Mucosa of descending colon (tissue), 3 donors: ENCODE data around the gene PCYT1A. TPM values are rescaled to one million over a fixed set of nuclear protein-coding genes. Genes with fewer than 3 reads are reported as not detected.
"Not testable (repeated sequence)": the region's sequence is repeated elsewhere in the genome, so short reads cannot be mapped to it uniquely, and the experiment has no call there.

Experiments used
- ATAC-seq: fragments of 200-7000 bp; cut with Tn5 transposase; one replicate; pipeline ENCODE4 v1.9.1; 2020; ENCODE audit warnings: mild to moderate bottlenecking, moderate library complexity
- DNase-seq, 3 donors: peaks; one replicate each; pipeline ENCODE4 v3.0.0-alpha.2; 2020
- H3K36me3 ChIP-seq: fragments of 200-600 bp; one replicate; pipeline ENCODE4 v1.8.0; 2021; ENCODE audit warnings: low read depth, mild to moderate bottlenecking
- H3K4me1 ChIP-seq: fragments of 200-600 bp; one replicate; pipeline ENCODE4 v1.8.0; 2021; ENCODE audit warnings: low read depth, mild to moderate bottlenecking
- H3K4me3 ChIP-seq: fragments of 200-600 bp; one replicate; pipeline ENCODE4 v1.8.0; 2021; ENCODE audit warnings: mild to moderate bottlenecking
- H3K9me3 ChIP-seq: fragments of 200-600 bp; one replicate; pipeline ENCODE4 v1.8.0; 2021; ENCODE audit warnings: mild to moderate bottlenecking
- intact Hi-C, 2 donors: fragments of 100-400 bp; cut with DNase I in 1 of 2; cut with micrococcal nuclease in 1 of 2; formaldehyde crosslinking; loops; one replicate each; pipeline versions ENCODE4 v1.11.0 to v1.11.1; 2022; cut with DNase I, micrococcal nuclease
- total RNA-seq, 3 donors: library from RNA; stranded (reverse); fragmentation: NEBNext Ultra II Directional in 2 of 3; extraction: Animal tissue kit (Norgen Biotek cat#: 25700) in 2 of 3; gene quantifications; one replicate each; pipeline versions ENCODE4 v1.2.1 to v1.2.4, GENCODE V29; 2021 to 2023
- TF ChIP-seq, protein P1 (sequence below): fragments of 200-600 bp; IDR thresholded peaks from one replicate; pipeline ENCODE4 v1.8.0; 2022; ENCODE audit warnings: antibody characterized with exemption, mild to moderate bottlenecking
- donor health status: DM: no; HTN: no; CAD: no; lungs with moderate emphysema.
- donor health status: DM: no; HTN: no; CAD: no.
- donor health status: DM: no; HTN: yes; CAD: no.

PCYT1A gene
- total RNA-seq, 3 donors from 2014 or later: 60.2 to 65.2 (median 60.4) TPM

DNA sequence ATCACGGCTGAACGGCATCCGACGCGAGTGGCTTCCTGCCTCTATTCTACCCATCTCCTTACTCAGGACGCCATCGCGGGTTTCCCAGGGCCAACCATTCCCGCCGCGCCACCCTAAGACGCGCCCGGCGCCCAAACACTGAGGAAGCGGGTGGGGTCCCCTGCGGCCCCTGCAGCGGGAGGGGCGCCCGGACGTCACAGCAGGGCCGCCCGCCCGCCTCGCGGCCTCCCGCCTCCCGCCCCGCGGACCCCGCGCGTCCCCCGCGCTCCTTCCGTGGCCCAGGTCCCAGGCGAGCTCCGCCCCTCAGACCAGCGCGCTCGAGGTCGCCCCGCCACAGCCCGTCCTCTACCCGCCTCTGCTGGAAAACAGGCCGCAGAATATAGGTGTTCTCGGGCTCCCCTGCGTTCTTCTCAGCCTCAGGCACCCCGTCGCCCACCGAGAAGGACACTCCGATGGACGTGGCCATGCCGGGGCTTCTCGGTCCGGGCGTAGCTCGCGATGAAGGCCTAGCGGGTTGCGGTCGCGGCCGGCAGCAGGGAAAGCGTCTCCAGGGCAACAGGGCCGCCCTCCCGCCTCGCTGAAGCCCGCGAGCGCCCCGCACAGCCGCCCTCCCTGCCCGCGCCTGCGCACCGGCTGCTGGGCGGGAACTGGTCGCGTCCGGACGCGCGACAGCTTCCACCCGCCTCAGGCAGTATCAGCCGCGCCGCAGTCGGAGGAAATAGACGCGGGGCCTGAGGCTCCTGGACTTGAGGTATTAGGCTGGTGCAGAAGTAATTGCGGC is 30.4 kb upstream of the PCYT1A start, which contains the start of gene DYNLT2B:
DYNLT2B (minus strand) TSS at position 554 of the 781 bp plus-strand sequence; CDS start at position 466, 88 bp downstream.
- intact Hi-C loops: no loop called here
- Histone ChIP-seq H3K4me1 (peaks cover 3% of the 10 kb centered on the region), H3K4me3 (peak within 1 kb of the TSS; percentile 65), H3K9me3 (no peaks in the 10 kb centered on the region), H3K36me3 (no peaks in the 10 kb centered on the region)
- ATAC-seq: peak; percentile 99
- TF ChIP-seq, protein P1, sequence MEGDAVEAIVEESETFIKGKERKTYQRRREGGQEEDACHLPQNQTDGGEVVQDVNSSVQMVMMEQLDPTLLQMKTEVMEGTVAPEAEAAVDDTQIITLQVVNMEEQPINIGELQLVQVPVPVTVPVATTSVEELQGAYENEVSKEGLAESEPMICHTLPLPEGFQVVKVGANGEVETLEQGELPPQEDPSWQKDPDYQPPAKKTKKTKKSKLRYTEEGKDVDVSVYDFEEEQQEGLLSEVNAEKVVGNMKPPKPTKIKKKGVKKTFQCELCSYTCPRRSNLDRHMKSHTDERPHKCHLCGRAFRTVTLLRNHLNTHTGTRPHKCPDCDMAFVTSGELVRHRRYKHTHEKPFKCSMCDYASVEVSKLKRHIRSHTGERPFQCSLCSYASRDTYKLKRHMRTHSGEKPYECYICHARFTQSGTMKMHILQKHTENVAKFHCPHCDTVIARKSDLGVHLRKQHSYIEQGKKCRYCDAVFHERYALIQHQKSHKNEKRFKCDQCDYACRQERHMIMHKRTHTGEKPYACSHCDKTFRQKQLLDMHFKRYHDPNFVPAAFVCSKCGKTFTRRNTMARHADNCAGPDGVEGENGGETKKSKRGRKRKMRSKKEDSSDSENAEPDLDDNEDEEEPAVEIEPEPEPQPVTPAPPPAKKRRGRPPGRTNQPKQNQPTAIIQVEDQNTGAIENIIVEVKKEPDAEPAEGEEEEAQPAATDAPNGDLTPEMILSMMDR: no peak
- peak; percentile 85 to 93 (median 93) for DNase-seq

DNA sequence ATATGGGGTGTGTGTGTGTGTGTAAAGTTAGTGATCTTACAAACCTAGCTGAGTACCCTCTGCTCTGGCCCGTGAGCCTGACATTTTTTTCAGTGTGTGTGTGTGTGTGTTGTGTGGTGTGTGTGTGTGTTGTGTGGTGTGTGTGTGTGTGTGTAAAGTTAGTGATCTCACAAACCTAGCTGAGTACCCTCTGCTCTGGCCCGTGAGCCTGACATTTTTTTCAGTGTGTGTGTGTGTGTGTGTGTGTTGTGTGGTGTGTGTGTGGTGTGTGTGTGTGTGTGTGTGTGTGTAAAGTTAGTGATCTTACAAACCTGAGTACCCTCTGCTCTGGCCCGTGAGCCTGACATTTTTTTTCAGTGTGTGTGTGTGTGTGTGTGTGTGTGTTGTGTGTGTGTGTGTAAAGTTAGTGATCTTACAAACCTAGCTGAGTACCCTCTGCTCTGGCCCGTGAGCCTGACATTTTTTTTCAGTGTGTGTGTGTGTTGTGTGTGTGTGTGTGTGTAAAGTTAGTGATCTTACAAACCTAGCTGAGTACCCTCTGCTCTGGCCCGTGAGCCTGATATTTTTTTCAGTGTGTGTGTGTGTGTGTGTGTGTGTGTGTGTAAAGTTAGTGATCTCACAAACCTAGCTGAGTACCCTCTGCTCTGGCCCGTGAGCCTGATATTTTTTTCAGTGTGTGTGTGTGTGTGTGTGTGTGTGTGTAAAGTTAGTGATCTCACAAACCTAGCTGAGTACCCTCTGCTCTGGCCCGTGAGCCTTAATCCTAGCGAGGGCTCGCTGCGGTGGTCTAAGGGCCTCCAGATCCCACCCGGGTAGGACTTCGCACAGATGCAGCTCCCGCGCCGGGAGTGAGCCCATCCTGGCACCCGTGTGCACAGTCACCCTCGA is 29.5 kb upstream of the PCYT1A start:
- intact Hi-C loops, DNase-seq, ATAC-seq, H3K36me3 ChIP-seq, H3K4me1 ChIP-seq, H3K9me3 ChIP-seq: not testable (repeated sequence)
- peak overlapping the region; percentile 65 for H3K4me3 ChIP-seq

GRCh38 chr3:196315821-196316220 is 28.3 kb upstream of the PCYT1A start:
- no peak for ATAC-seq
- no peak for DNase-seq
- H3K4me3 ChIP-seq: no peak overlapping the region
- H3K9me3 ChIP-seq: no peaks in the 10 kb centered on the region
- no peaks in the 10 kb centered on the region for H3K36me3 ChIP-seq
- H3K4me1 ChIP-seq: peaks cover 3% of the 10 kb centered on the region
- intact Hi-C loops: no loop called here
- TF ChIP-seq, protein P1: no peak

- H3K9me3 ChIP-seq: no peaks in the 10 kb centered on the region
- H3K4me1 ChIP-seq: peaks cover 3% of the 10 kb centered on the region
- intact Hi-C loops: no loop called here
- no peak overlapping the region for H3K4me3 ChIP-seq
- ATAC-seq (no peak), DNase-seq (no peak)
- TF ChIP-seq, protein P1: no peak
- H3K36me3 ChIP-seq: no peaks in the 10 kb centered on the region
These were observed 27.1 kb upstream of the PCYT1A start for GRCh38 chr3:196314597-196314996.

- intact Hi-C loops: not testable (repeated sequence)
These were observed 26.6 kb upstream of the PCYT1A start for GRCh38 chr3:196314086-196314485.

GRCh38 chr3:196302960-196303359 is 15.4 kb upstream of the PCYT1A start:
- DNase-seq, H3K36me3 ChIP-seq, H3K4me3 ChIP-seq, H3K9me3 ChIP-seq, H3K4me1 ChIP-seq, intact Hi-C loops, ATAC-seq: not testable (repeated sequence)

More at GRCh38 chr3:196314086-196314485, 26.6 kb upstream of the PCYT1A start:
- not testable (repeated sequence) for H3K4me3 ChIP-seq, ATAC-seq, H3K9me3 ChIP-seq, H3K4me1 ChIP-seq, DNase-seq, H3K36me3 ChIP-seq

DNA sequence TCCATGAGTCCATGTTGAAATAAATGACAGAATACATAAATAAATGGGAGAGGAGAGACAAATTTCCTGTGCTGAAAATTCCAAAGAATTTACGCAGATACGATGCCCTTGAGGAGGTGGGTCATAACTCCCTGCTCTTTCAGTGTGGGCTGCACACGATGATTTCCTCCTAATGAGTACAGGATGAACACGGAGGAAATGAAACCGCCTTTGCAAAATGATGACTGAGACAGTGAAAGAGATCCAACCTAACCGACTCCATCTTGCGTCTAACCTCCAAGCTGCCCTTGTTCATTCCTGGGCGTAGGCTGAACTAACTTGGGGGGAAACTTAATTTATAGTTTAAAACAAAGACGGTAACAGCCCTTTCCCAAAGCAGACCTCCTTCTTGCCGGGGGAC is 15.0 kb upstream of the PCYT1A start:
- ATAC-seq, H3K4me3 ChIP-seq, H3K9me3 ChIP-seq, H3K4me1 ChIP-seq, DNase-seq, H3K36me3 ChIP-seq, intact Hi-C loops: not testable (repeated sequence)
